Measurements from ENCODE around the gene TRAPPC14. TPM values are rescaled to one million over a fixed set of nuclear protein-coding genes. Genes with fewer than 3 reads are reported as not detected.
"Not testable (repeated sequence)": the region's sequence is repeated elsewhere in the genome, so short reads cannot be mapped to it uniquely, and the experiment has no call there.

The TRAPPC14 gene
- polyA plus RNA-seq, 4 donors, result 16.7 to 28.0 (median 23.7) TPM

- Histone ChIP-seq H3K27me3 (ENCODE audit: control insufficient read depth in 3 of 3, insufficient read depth in 3 of 3, low read length in 3 of 3) (no peaks in the 10 kb centered on the region), H3K27ac (ENCODE audit: low read depth in 1 of 3, low read length in 2 of 3) (no peak overlapping the region), H3K36me3 (ENCODE audit: control insufficient read depth in 3 of 3, insufficient read depth in 2 of 3, low read depth in 1 of 3, low read length in 3 of 3) (no peaks in the 10 kb centered on the region), H3K4me1 (ENCODE audit: control insufficient read depth in 3 of 3, insufficient read depth in 2 of 3, low read depth in 1 of 3, low read length in 2 of 3) (no peaks in the 10 kb centered on the region), H3K9me3 (ENCODE audit: control insufficient read depth in 2 of 2, insufficient read depth in 1 of 2, low read depth in 1 of 2, low read length in 1 of 2) (no peaks in the 10 kb centered on the region), H3K4me3 (ENCODE audit: low read depth in 1 of 3, low read length in 3 of 3) (no peak overlapping the region)
- 44 to 65% (median 54%) methylated on average over 2 of the region's 2 CpGs for WGBS, 3 donors
- FAIRE-seq, result no peak
- no peak for DNase-seq
These were observed 33.3 kb upstream of the TRAPPC14 start for GRCh38 chr7:100191775-100192174.

GRCh38 chr7:100190048-100190711 is 31.7 kb upstream of the TRAPPC14 start:
- FAIRE-seq (no peak), DNase-seq (peak; percentile 35 to 45)
- no peak overlapping the region for H3K27ac ChIP-seq (ENCODE audit: low read depth in 1 of 3, low read length in 2 of 3)
- WGBS, 3 donors, result 48 to 51% (median 49%) methylated on average over 4 of the region's 4 CpGs
- no peaks in the 10 kb centered on the region for H3K9me3 ChIP-seq (ENCODE audit: control insufficient read depth in 2 of 2, insufficient read depth in 1 of 2, low read depth in 1 of 2, low read length in 1 of 2)
- no peaks in the 10 kb centered on the region for H3K36me3 ChIP-seq (ENCODE audit: control insufficient read depth in 3 of 3, insufficient read depth in 2 of 3, low read depth in 1 of 3, low read length in 3 of 3)
- H3K4me1 ChIP-seq (ENCODE audit: control insufficient read depth in 3 of 3, insufficient read depth in 2 of 3, low read depth in 1 of 3, low read length in 2 of 3), result no peaks in the 10 kb centered on the region
- H3K27me3 ChIP-seq (ENCODE audit: control insufficient read depth in 3 of 3, insufficient read depth in 3 of 3, low read length in 3 of 3), result no peaks in the 10 kb centered on the region
- no peak overlapping the region for H3K4me3 ChIP-seq (ENCODE audit: low read depth in 1 of 3, low read length in 3 of 3)

GRCh38 chr7:100189061-100189460 is 30.5 kb upstream of the TRAPPC14 start:
- no peaks in the 10 kb centered on the region for H3K27me3 ChIP-seq (ENCODE audit: control insufficient read depth in 3 of 3, insufficient read depth in 3 of 3, low read length in 3 of 3)
- WGBS, 3 donors, result 71 to 81% (median 79%) methylated on average over 3 of the region's 3 CpGs
- FAIRE-seq, result no peak

GRCh38 chr7:100185726-100186125 is 27.2 kb upstream of the TRAPPC14 start:
- Histone ChIP-seq H3K27ac (ENCODE audit: low read depth in 1 of 3, low read length in 2 of 3) (no peak overlapping the region), H3K4me3 (ENCODE audit: low read depth in 1 of 3, low read length in 3 of 3) (no peak overlapping the region), H3K27me3 (ENCODE audit: control insufficient read depth in 3 of 3, insufficient read depth in 3 of 3, low read length in 3 of 3) (no peaks in the 10 kb centered on the region), H3K4me1 (ENCODE audit: control insufficient read depth in 3 of 3, insufficient read depth in 2 of 3, low read depth in 1 of 3, low read length in 2 of 3) (no peaks in the 10 kb centered on the region), H3K9me3 (ENCODE audit: control insufficient read depth in 2 of 2, insufficient read depth in 1 of 2, low read depth in 1 of 2, low read length in 1 of 2) (no peaks in the 10 kb centered on the region), H3K36me3 (ENCODE audit: control insufficient read depth in 3 of 3, insufficient read depth in 2 of 3, low read depth in 1 of 3, low read length in 3 of 3) (no peaks in the 10 kb centered on the region)
- no peak for FAIRE-seq
- 31 to 52% (median 44%) methylated on average over 2 of the region's 2 CpGs for WGBS, 3 donors
- no peak for DNase-seq

More at GRCh38 chr7:100189061-100189460, 30.5 kb upstream of the TRAPPC14 start:
- no peaks in the 10 kb centered on the region for H3K9me3 ChIP-seq (ENCODE audit: control insufficient read depth in 2 of 2, insufficient read depth in 1 of 2, low read depth in 1 of 2, low read length in 1 of 2)
- no peaks in the 10 kb centered on the region for H3K4me1 ChIP-seq (ENCODE audit: control insufficient read depth in 3 of 3, insufficient read depth in 2 of 3, low read depth in 1 of 3, low read length in 2 of 3)
- H3K36me3 ChIP-seq (ENCODE audit: control insufficient read depth in 3 of 3, insufficient read depth in 2 of 3, low read depth in 1 of 3, low read length in 3 of 3), result no peaks in the 10 kb centered on the region
- H3K4me3 ChIP-seq (ENCODE audit: low read depth in 1 of 3, low read length in 3 of 3), result no peak overlapping the region
- no peak overlapping the region for H3K27ac ChIP-seq (ENCODE audit: low read depth in 1 of 3, low read length in 2 of 3)
- DNase-seq, result no peak

GRCh38 chr7:100183090-100183489 is 24.6 kb upstream of the TRAPPC14 start:
- not testable (repeated sequence) for H3K27me3 ChIP-seq (ENCODE audit: control insufficient read depth in 3 of 3, insufficient read depth in 3 of 3, low read length in 3 of 3); DNase-seq; FAIRE-seq; H3K4me1 ChIP-seq (ENCODE audit: control insufficient read depth in 3 of 3, insufficient read depth in 2 of 3, low read depth in 1 of 3, low read length in 2 of 3); H3K9me3 ChIP-seq (ENCODE audit: control insufficient read depth in 2 of 2, insufficient read depth in 1 of 2, low read depth in 1 of 2, low read length in 1 of 2); H3K4me3 ChIP-seq (ENCODE audit: low read depth in 1 of 3, low read length in 3 of 3); H3K27ac ChIP-seq (ENCODE audit: low read depth in 1 of 3, low read length in 2 of 3); H3K36me3 ChIP-seq (ENCODE audit: control insufficient read depth in 3 of 3, insufficient read depth in 2 of 3, low read depth in 1 of 3, low read length in 3 of 3)
- 62 to 84% (median 73%) methylated on average over 6 of the region's 6 CpGs for WGBS, 3 donors

- H3K27ac ChIP-seq (ENCODE audit: low read depth in 1 of 3, low read length in 2 of 3); DNase-seq; H3K4me1 ChIP-seq (ENCODE audit: control insufficient read depth in 3 of 3, insufficient read depth in 2 of 3, low read depth in 1 of 3, low read length in 2 of 3); FAIRE-seq; H3K4me3 ChIP-seq (ENCODE audit: low read depth in 1 of 3, low read length in 3 of 3); H3K9me3 ChIP-seq (ENCODE audit: control insufficient read depth in 2 of 2, insufficient read depth in 1 of 2, low read depth in 1 of 2, low read length in 1 of 2); H3K36me3 ChIP-seq (ENCODE audit: control insufficient read depth in 3 of 3, insufficient read depth in 2 of 3, low read depth in 1 of 3, low read length in 3 of 3): not testable (repeated sequence)
- peaks cover 0 to 14% (median 0%) of the 10 kb centered on the region in 3 donors for H3K27me3 ChIP-seq (ENCODE audit: control insufficient read depth in 3 of 3, insufficient read depth in 3 of 3, low read length in 3 of 3)
- 79 to 81% (median 79%) methylated on average over 6 of the region's 6 CpGs for WGBS, 3 donors
These were observed 24.1 kb upstream of the TRAPPC14 start for GRCh38 chr7:100182616-100183015.

- H3K36me3 ChIP-seq (ENCODE audit: control insufficient read depth in 3 of 3, insufficient read depth in 2 of 3, low read depth in 1 of 3, low read length in 3 of 3); H3K4me1 ChIP-seq (ENCODE audit: control insufficient read depth in 3 of 3, insufficient read depth in 2 of 3, low read depth in 1 of 3, low read length in 2 of 3); H3K4me3 ChIP-seq (ENCODE audit: low read depth in 1 of 3, low read length in 3 of 3); H3K9me3 ChIP-seq (ENCODE audit: control insufficient read depth in 2 of 2, insufficient read depth in 1 of 2, low read depth in 1 of 2, low read length in 1 of 2); DNase-seq; H3K27ac ChIP-seq (ENCODE audit: low read depth in 1 of 3, low read length in 2 of 3); FAIRE-seq: not testable (repeated sequence)
- H3K27me3 ChIP-seq (ENCODE audit: control insufficient read depth in 3 of 3, insufficient read depth in 3 of 3, low read length in 3 of 3), result peaks cover 0 to 22% (median 0%) of the 10 kb centered on the region in 3 donors
- WGBS, 3 donors, result 86 to 92% (median 89%) methylated on average over 3 of the region's 3 CpGs
These were observed 21.6 kb upstream of the TRAPPC14 start for GRCh38 chr7:100180084-100180483.

- peak within 1 kb of the TSS in 1 of 3 donors; percentile 1 for H3K27ac ChIP-seq (ENCODE audit: low read depth in 1 of 3, low read length in 2 of 3)
- no peaks in the 10 kb centered on the region for H3K36me3 ChIP-seq (ENCODE audit: control insufficient read depth in 3 of 3, insufficient read depth in 2 of 3, low read depth in 1 of 3, low read length in 3 of 3)
- H3K4me3 ChIP-seq (ENCODE audit: low read depth in 1 of 3, low read length in 3 of 3), result peak within 1 kb of the TSS; percentile 22 to 56 (median 43)
- peaks cover 0 to 7% (median 0%) of the 10 kb centered on the region in 3 donors for H3K4me1 ChIP-seq (ENCODE audit: control insufficient read depth in 3 of 3, insufficient read depth in 2 of 3, low read depth in 1 of 3, low read length in 2 of 3)
- 4 to 12% (median 9%) methylated on average over 66 to 78 of the region's 78 CpGs for WGBS, 3 donors
- DNase-seq, result peak; percentile 94
- peaks cover 0 to 22% (median 0%) of the 10 kb centered on the region in 3 donors for H3K27me3 ChIP-seq (ENCODE audit: control insufficient read depth in 3 of 3, insufficient read depth in 3 of 3, low read length in 3 of 3)
- FAIRE-seq, result no peak
- peaks cover 0 to 7% of the 10 kb centered on the region in 2 donors for H3K9me3 ChIP-seq (ENCODE audit: control insufficient read depth in 2 of 2, insufficient read depth in 1 of 2, low read depth in 1 of 2, low read length in 1 of 2)
These were observed 18.8 kb upstream of the TRAPPC14 start, which contains the start of the genes GPC2 and STAG3 for GRCh38 chr7:100177045-100178001. TSS of gene GPC2 (minus strand) at chr7:100177381. CDS start at chr7:100177199, 182 bp downstream. TSS of gene STAG3 (plus strand) at chr7:100177918. CDS start at chr7:100180557, 2,639 bp downstream.

Measured in small intestine (tissue), 7 donors.